Neuron (in vitro differentiated cells): ENCODE data around the gene TM4SF1.
"Not testable (repeated sequence)": the region's sequence is repeated elsewhere in the genome, so short reads cannot be mapped to it uniquely, and the experiment has no call there.

Source experiments
- H2AFZ ChIP-seq: one replicate; pipeline ENCODE4 v1.6.1; 2013; ENCODE audit warnings: low read depth, mild to moderate bottlenecking, inconsistent platforms, low read length, moderate library complexity
- H3K27me3 ChIP-seq: one replicate; pipeline ENCODE4 v1.6.1; 2013; ENCODE audit warnings: low read length; ENCODE audit not compliant: insufficient read depth
- H3K36me3 ChIP-seq: one replicate; pipeline ENCODE4 v1.6.1; 2013; ENCODE audit warnings: low read length; ENCODE audit not compliant: insufficient read depth
- H3K4me1 ChIP-seq: one replicate; pipeline ENCODE4 v1.6.1; 2013; ENCODE audit warnings: low read length; ENCODE audit not compliant: insufficient read depth
- H3K4me3 ChIP-seq: 2 replicates; pipeline ENCODE4 v1.5.1; 2013; ENCODE audit warnings: mild to moderate bottlenecking, low read length, moderate library complexity
- H3K9me3 ChIP-seq: one replicate; pipeline ENCODE4 v1.6.1; 2013; ENCODE audit warnings: low read length

TM4SF1 gene

GRCh38 chr3:149340310-149340933 is 37.0 kb downstream of the TM4SF1 start:
- H3K4me3 ChIP-seq: no peak overlapping the region
- no peaks in the 10 kb centered on the region for H3K9me3 ChIP-seq
- H3K36me3 ChIP-seq: no peaks in the 10 kb centered on the region
- peak overlapping the region; percentile 16 for H2AFZ ChIP-seq
- H3K27me3 ChIP-seq: no peaks in the 10 kb centered on the region
- H3K4me1 ChIP-seq: no peaks in the 10 kb centered on the region

GRCh38 chr3:149339931-149340309 is 37.5 kb downstream of the TM4SF1 start:
- peak overlapping the region; percentile 16 for H2AFZ ChIP-seq
- no peaks in the 10 kb centered on the region for H3K4me1 ChIP-seq
- no peaks in the 10 kb centered on the region for H3K36me3 ChIP-seq
- H3K27me3 ChIP-seq: no peaks in the 10 kb centered on the region
- no peak overlapping the region for H3K4me3 ChIP-seq
- no peaks in the 10 kb centered on the region for H3K9me3 ChIP-seq

GRCh38 chr3:149337486-149337885 is 40.0 kb downstream of the TM4SF1 start:
- not testable (repeated sequence) for H2AFZ ChIP-seq, H3K9me3 ChIP-seq, H3K4me3 ChIP-seq, H3K36me3 ChIP-seq, H3K27me3 ChIP-seq
- H3K4me1 ChIP-seq: peaks cover 12% of the 10 kb centered on the region

- H3K4me3 ChIP-seq: no peak overlapping the region
- no peaks in the 10 kb centered on the region for H3K36me3 ChIP-seq
- no peak overlapping the region for H2AFZ ChIP-seq
- H3K9me3 ChIP-seq: no peaks in the 10 kb centered on the region
- peaks cover 12% of the 10 kb centered on the region for H3K4me1 ChIP-seq
- H3K27me3 ChIP-seq: no peaks in the 10 kb centered on the region
Measured at GRCh38 chr3:149336925-149337324, 40.5 kb downstream of the TM4SF1 start.

GRCh38 chr3:149333176-149333859 is 44.1 kb downstream of the TM4SF1 start, which contains the start of gene TM4SF18:
TM4SF18 (minus strand) TSS chr3:149333636; CDS start chr3:149333382, 254 bp downstream.
- H3K4me3 ChIP-seq: peak within 1 kb of the TSS; percentile 17
- H3K36me3 ChIP-seq: no peaks in the 10 kb centered on the region
- H3K9me3 ChIP-seq: no peaks in the 10 kb centered on the region
- no peaks in the 10 kb centered on the region for H3K27me3 ChIP-seq
- H3K4me1 ChIP-seq: peaks cover 12% of the 10 kb centered on the region
- peak within 1 kb of the TSS; percentile 35 for H2AFZ ChIP-seq

- Histone ChIP-seq H3K4me3 (peak overlapping the region; percentile 17), H3K9me3 (no peaks in the 10 kb centered on the region), H3K36me3 (no peaks in the 10 kb centered on the region), H3K4me1 (peaks cover 12% of the 10 kb centered on the region), H2AFZ (peak overlapping the region; percentile 35), H3K27me3 (no peaks in the 10 kb centered on the region)
Measured at GRCh38 chr3:149332771-149333170, 44.7 kb downstream of the TM4SF1 start.

- no peaks in the 10 kb centered on the region for H3K9me3 ChIP-seq
- no peaks in the 10 kb centered on the region for H3K27me3 ChIP-seq
- no peaks in the 10 kb centered on the region for H3K36me3 ChIP-seq
- H3K4me3 ChIP-seq: no peak overlapping the region
- H3K4me1 ChIP-seq: peaks cover 12% of the 10 kb centered on the region
- no peak overlapping the region for H2AFZ ChIP-seq
Measured at GRCh38 chr3:149332227-149332765, 45.2 kb downstream of the TM4SF1 start.

- Histone ChIP-seq H3K27me3 (no peaks in the 10 kb centered on the region), H3K4me3 (no peak overlapping the region)
Measured at GRCh38 chr3:149331396-149331795, 46.1 kb downstream of the TM4SF1 start.

GRCh38 chr3:149330609-149331331 is 46.7 kb downstream of the TM4SF1 start:
- Histone ChIP-seq H3K27me3 (no peaks in the 10 kb centered on the region), H3K4me3 (no peak overlapping the region), H2AFZ (no peak overlapping the region), H3K4me1 (peaks cover 12% of the 10 kb centered on the region), H3K9me3 (no peaks in the 10 kb centered on the region), H3K36me3 (no peaks in the 10 kb centered on the region)

More at GRCh38 chr3:149331396-149331795, 46.1 kb downstream of the TM4SF1 start:
- no peak overlapping the region for H2AFZ ChIP-seq
- peaks cover 12% of the 10 kb centered on the region for H3K4me1 ChIP-seq
- no peaks in the 10 kb centered on the region for H3K36me3 ChIP-seq
- H3K9me3 ChIP-seq: no peaks in the 10 kb centered on the region

- no peak overlapping the region for H2AFZ ChIP-seq
- no peak overlapping the region for H3K4me3 ChIP-seq
Measured at GRCh38 chr3:149327156-149327555, 50.3 kb downstream of the TM4SF1 start.

GRCh38 chr3:149325581-149325980 is 51.9 kb downstream of the TM4SF1 start:
- Histone ChIP-seq H3K27me3 (no peaks in the 10 kb centered on the region), H3K9me3 (no peaks in the 10 kb centered on the region), H2AFZ (no peak overlapping the region), H3K36me3 (no peaks in the 10 kb centered on the region), H3K4me3 (no peak overlapping the region), H3K4me1 (no peaks in the 10 kb centered on the region)

More at GRCh38 chr3:149327156-149327555, 50.3 kb downstream of the TM4SF1 start:
- H3K9me3 ChIP-seq: no peaks in the 10 kb centered on the region
- no peaks in the 10 kb centered on the region for H3K36me3 ChIP-seq
- H3K4me1 ChIP-seq: no peaks in the 10 kb centered on the region
- no peaks in the 10 kb centered on the region for H3K27me3 ChIP-seq

GRCh38 chr3:149324332-149324731 is 53.1 kb downstream of the TM4SF1 start:
- H3K36me3 ChIP-seq: no peaks in the 10 kb centered on the region
- no peaks in the 10 kb centered on the region for H3K27me3 ChIP-seq
- peaks cover 8% of the 10 kb centered on the region for H3K4me1 ChIP-seq
- H2AFZ ChIP-seq: no peak overlapping the region
- no peaks in the 10 kb centered on the region for H3K9me3 ChIP-seq
- no peak overlapping the region for H3K4me3 ChIP-seq

GRCh38 chr3:149321640-149322039 is 55.8 kb downstream of the TM4SF1 start:
- Histone ChIP-seq H3K4me1 (peaks cover 10% of the 10 kb centered on the region), H3K4me3 (no peak overlapping the region), H3K9me3 (no peaks in the 10 kb centered on the region), H2AFZ (no peak overlapping the region), H3K36me3 (no peaks in the 10 kb centered on the region), H3K27me3 (no peaks in the 10 kb centered on the region)
